ENCODE measurements around the gene PLA2G4D. TPM values are rescaled to one million over a fixed set of nuclear protein-coding genes. Genes with fewer than 3 reads are reported as not detected.

PLA2G4D gene
- total and polyA plus RNA-seq, 10 of the 15 experiments (the other 5 are each of a cell fraction or from before 2014, with no cell fraction given) = 0.03 TPM; not detected in 9

GRCh38 chr15:42070279-42070975, 23.9 kb downstream of the PLA2G4D start:
- intact Hi-C loops (cut with micrococcal nuclease; ENCODE audit: unreplicated experiment) (no loop called here), in situ Hi-C loops (cut with MboI) (no loop called here)
- Histone ChIP-seq H3K4me3 (no peak overlapping the region), H3K79me2 (ENCODE audit: control insufficient read depth, insufficient read depth, low read length) (no peaks in the 10 kb centered on the region), H3K4me2 (ENCODE audit: control insufficient read depth, insufficient read depth) (no peak overlapping the region), H3K9ac (ENCODE audit: control insufficient read depth, insufficient read depth, low read length) (no peak overlapping the region), H3K27ac (ENCODE audit: control insufficient read depth, insufficient read depth) (no peak overlapping the region), H3K9me3 (replicated peaks; ENCODE audit: control insufficient read depth, insufficient read depth, low read length) (no peaks in the 10 kb centered on the region), H3K27me3 (replicated peaks in 1 of 2; ENCODE audit: control insufficient read depth in 2 of 2, insufficient read depth in 2 of 2, low read length in 1 of 2) (no peaks in the 10 kb centered on the region; a peak in 1 of 4 replicates), H2AFZ (ENCODE audit: control insufficient read depth, low read depth, low read length) (no peak overlapping the region), H3K4me1 (ENCODE audit: control insufficient read depth, insufficient read depth, low read length) (peaks cover under 1% of the 10 kb centered on the region), H4K20me1 (ENCODE audit: control insufficient read depth, insufficient read depth) (no peaks in the 10 kb centered on the region), H3K36me3 (ENCODE audit: control insufficient read depth in 2 of 2, insufficient read depth in 2 of 2, low read length in 1 of 2) (no peaks in the 10 kb centered on the region)
- ChIA-PET SMC1A (ENCODE audit: uncharacterized antibody, unreplicated experiment) (no interaction called here), CTCF (interaction anchor here (1.5 kb wide), 1 partner anchor 14 kb away, joined by 7 read pairs; no protein-coding TSS in a partner anchor), RAD21 (ENCODE audit: unreplicated experiment) (no interaction called here), POLR2A (no interaction called here)
- no peak for ATAC-seq
- BruUV-seq (replicated peaks) = no TSS peak
- FAIRE-seq = no peak
- no peak for DNase-seq (ENCODE audit: low read depth, low spot score)
- 54% methylated on average over 16 of the region's 16 CpGs for WGBS (ENCODE audit: insufficient coverage, insufficient replicate concordance, low lambda C conversion rate, missing lambda C conversion rate)
- TF ChIP-seq KLF5 (IDR thresholded peaks at IDR 0.05; ENCODE audit: partially characterized antibody) (no peak), BCLAF1 (IDR thresholded peaks at IDR 0.05) (no peak), ZBED1 (IDR thresholded peaks at IDR 0.05; ENCODE audit: borderline replicate concordance) (no peak), PKNOX1 (IDR thresholded peaks at IDR 0.05) (no peak), TAF1 (IDR thresholded peaks at IDR 0.05; ENCODE audit: borderline replicate concordance, low read depth, low read length) (no peak), POLR2AphosphoS5 (IDR thresholded peaks at IDR 0.05; ENCODE audit: low read length) (no peak), PAX8 (IDR thresholded peaks at IDR 0.05) (no peak)

All from GM12878 (cell line).